SU-DHL-6 (cell line): ENCODE measurements around the gene ZFAND3.

Source experiments
- EZH2phosphoT487 ChIP-seq: fragments of 200-600 bp; sonication (generic), shearing (Covaris generic); conservative IDR thresholded peaks from 2 replicates; pipeline ENCODE4 v1.6.1; 2018; ENCODE audit warnings: mild to moderate bottlenecking, antibody characterized with exemption, low read length, moderate library complexity, mixed read lengths
- TF ChIP-seq, protein P1 (sequence below): fragments of 200-600 bp; sonication (generic); IDR thresholded peaks from one replicate; pipeline ENCODE4 v1.5.1; 2017; ENCODE audit warnings: antibody characterized with exemption, mild to moderate bottlenecking, low read length, moderate library complexity; ENCODE audit not compliant: insufficient read depth, poor library complexity, severe bottlenecking

DNA sequence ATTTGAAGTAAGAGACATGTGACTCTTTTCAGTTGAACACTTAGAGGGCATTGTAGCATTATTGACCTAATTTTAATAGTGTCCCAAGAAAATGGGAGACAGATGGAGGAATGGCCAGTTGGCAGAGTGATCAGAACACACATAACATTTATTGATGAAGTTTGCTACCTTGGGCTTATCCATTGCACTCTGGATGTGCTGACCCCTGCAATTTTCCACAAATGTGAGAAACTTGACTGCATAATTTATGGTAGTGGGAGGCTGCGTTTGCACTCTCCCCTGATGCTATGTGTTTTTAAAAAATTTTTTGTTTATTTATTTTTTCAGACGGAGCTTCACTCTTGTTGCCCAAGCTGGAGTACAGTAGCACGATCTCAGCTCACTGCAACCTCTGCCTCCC, 95.9 kb downstream of the ZFAND3 start:
- TF ChIP-seq, protein P1, sequence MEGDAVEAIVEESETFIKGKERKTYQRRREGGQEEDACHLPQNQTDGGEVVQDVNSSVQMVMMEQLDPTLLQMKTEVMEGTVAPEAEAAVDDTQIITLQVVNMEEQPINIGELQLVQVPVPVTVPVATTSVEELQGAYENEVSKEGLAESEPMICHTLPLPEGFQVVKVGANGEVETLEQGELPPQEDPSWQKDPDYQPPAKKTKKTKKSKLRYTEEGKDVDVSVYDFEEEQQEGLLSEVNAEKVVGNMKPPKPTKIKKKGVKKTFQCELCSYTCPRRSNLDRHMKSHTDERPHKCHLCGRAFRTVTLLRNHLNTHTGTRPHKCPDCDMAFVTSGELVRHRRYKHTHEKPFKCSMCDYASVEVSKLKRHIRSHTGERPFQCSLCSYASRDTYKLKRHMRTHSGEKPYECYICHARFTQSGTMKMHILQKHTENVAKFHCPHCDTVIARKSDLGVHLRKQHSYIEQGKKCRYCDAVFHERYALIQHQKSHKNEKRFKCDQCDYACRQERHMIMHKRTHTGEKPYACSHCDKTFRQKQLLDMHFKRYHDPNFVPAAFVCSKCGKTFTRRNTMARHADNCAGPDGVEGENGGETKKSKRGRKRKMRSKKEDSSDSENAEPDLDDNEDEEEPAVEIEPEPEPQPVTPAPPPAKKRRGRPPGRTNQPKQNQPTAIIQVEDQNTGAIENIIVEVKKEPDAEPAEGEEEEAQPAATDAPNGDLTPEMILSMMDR: no peak
- no peak for TF ChIP-seq EZH2phosphoT487
